Activated CD4-positive, alpha-beta T cell treated with anti-CD3 and anti-CD28 coated beads for 48 hours (primary cell): ENCODE data around the gene CX3CL1.
"Not testable (repeated sequence)": the region's sequence is repeated elsewhere in the genome, so short reads cannot be mapped to it uniquely, and the experiment has no call there.

ENCODE experiments used
- DNase-seq: peaks from one replicate; pipeline ENCODE4 v3.0.0-alpha.2; 2020

Gene CX3CL1

GRCh38 chr16:57372372-57373116 lies at the start of gene CX3CL1:
TSS of gene CX3CL1 (plus strand) at chr16:57372490. CDS start at chr16:57372569, 79 bp downstream.
- DNase-seq, result no peak

- DNase-seq, result no peak
Measured at GRCh38 chr16:57324749-57325148, 47.5 kb upstream of the CX3CL1 start.

- no peak for DNase-seq
Measured at GRCh38 chr16:57325458-57325857, 46.8 kb upstream of the CX3CL1 start.

- DNase-seq, result no peak
Measured at GRCh38 chr16:57329718-57330327, 42.5 kb upstream of the CX3CL1 start.

- no peak for DNase-seq
Measured at GRCh38 chr16:57331355-57331754, 40.9 kb upstream of the CX3CL1 start.

- DNase-seq, result no peak
Measured at GRCh38 chr16:57333402-57333801, 38.9 kb upstream of the CX3CL1 start.

GRCh38 chr16:57335366-57335765 lies 36.9 kb upstream of the CX3CL1 start:
- no peak for DNase-seq

GRCh38 chr16:57341062-57341440 lies 31.2 kb upstream of the CX3CL1 start:
- no peak for DNase-seq

- DNase-seq, result no peak
Measured at GRCh38 chr16:57341441-57342303, 30.6 kb upstream of the CX3CL1 start.

- not testable (repeated sequence) for DNase-seq
Measured at GRCh38 chr16:57342606-57343005, 29.7 kb upstream of the CX3CL1 start.

GRCh38 chr16:57343221-57343620 lies 29.1 kb upstream of the CX3CL1 start:
- DNase-seq, result no peak

GRCh38 chr16:57344094-57344493 lies 28.2 kb upstream of the CX3CL1 start:
- not testable (repeated sequence) for DNase-seq

GRCh38 chr16:57345021-57345420 lies 27.3 kb upstream of the CX3CL1 start:
- DNase-seq, result no peak

- DNase-seq, result no peak
Measured at GRCh38 chr16:57345666-57346204, 26.6 kb upstream of the CX3CL1 start.

- DNase-seq, result no peak
Measured at GRCh38 chr16:57347858-57348257, 24.4 kb upstream of the CX3CL1 start.

GRCh38 chr16:57348327-57348726 lies 24.0 kb upstream of the CX3CL1 start:
- no peak for DNase-seq

GRCh38 chr16:57349212-57350031 lies 22.9 kb upstream of the CX3CL1 start:
- DNase-seq, result peak; percentile 24

GRCh38 chr16:57352636-57353047 lies 19.6 kb upstream of the CX3CL1 start:
- no peak for DNase-seq

GRCh38 chr16:57354311-57354710 lies 18.0 kb upstream of the CX3CL1 start:
- DNase-seq, result no peak

- DNase-seq, result no peak
Measured at GRCh38 chr16:57355898-57356414, 16.3 kb upstream of the CX3CL1 start.

- no peak for DNase-seq
Measured at GRCh38 chr16:57356547-57356946, 15.7 kb upstream of the CX3CL1 start.
